GM10266 (cell line): Measurements from ENCODE around the gene DUOX1.
A peak's percentile ranks its signal among the peaks of the same experiment; 100 is the strongest.

Source experiments
- DNase-seq: peaks from one replicate; pipeline ENCODE4 v3.0.0; 2012; ENCODE audit errors: extremely low spot score
- TF ChIP-seq, protein P1 (sequence below): IDR thresholded peaks from 2 replicates; pipeline ENCODE4 v1.5.1; 2012; ENCODE audit warnings: mild to moderate bottlenecking, low read depth; ENCODE audit not compliant: control insufficient read depth, insufficient read depth; ENCODE audit errors: missing control alignments

DUOX1 gene

DNA sequence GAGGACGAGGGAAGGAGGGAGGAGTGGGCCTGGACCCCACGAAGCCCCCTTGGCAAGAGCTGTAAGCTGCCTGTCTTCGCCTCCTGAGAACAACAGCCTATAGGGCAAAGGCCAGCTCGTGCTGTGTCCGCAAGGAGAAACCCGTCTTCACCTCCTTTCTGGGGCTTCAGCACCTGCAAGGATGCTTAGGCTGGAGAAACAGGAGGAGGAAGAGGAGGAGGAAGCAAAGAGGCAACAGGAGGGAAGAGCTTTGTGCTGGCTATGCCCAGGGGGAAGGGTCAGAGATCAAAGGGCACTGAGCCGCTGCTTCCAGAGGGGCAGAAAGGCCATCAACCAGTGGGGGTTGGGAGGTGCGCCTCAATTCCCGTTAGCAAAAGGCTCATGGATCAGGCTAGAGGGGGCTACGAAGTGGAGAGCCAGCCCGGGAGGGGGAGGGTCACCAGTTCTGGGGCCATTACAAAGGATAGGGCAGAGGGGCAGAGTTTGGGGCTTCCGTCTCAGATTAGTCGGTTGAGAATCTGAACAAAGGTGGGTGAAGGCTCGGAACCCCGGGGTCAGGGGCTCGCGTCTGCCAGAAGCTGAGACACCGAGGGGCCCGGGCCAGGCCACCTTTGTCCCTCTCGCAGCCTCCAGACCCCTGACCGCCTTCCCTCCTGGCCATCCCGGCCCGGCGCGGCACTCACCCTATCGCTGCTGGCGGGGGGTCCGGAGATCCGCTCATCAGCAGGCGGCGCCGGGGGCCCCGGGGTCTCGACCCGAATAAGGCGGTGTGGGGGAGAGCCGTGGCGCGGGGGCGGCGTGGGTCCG is 57.2 kb downstream of the DUOX1 start:
- DNase-seq, result no peak
- TF ChIP-seq, protein P1, sequence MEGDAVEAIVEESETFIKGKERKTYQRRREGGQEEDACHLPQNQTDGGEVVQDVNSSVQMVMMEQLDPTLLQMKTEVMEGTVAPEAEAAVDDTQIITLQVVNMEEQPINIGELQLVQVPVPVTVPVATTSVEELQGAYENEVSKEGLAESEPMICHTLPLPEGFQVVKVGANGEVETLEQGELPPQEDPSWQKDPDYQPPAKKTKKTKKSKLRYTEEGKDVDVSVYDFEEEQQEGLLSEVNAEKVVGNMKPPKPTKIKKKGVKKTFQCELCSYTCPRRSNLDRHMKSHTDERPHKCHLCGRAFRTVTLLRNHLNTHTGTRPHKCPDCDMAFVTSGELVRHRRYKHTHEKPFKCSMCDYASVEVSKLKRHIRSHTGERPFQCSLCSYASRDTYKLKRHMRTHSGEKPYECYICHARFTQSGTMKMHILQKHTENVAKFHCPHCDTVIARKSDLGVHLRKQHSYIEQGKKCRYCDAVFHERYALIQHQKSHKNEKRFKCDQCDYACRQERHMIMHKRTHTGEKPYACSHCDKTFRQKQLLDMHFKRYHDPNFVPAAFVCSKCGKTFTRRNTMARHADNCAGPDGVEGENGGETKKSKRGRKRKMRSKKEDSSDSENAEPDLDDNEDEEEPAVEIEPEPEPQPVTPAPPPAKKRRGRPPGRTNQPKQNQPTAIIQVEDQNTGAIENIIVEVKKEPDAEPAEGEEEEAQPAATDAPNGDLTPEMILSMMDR, result no peak

DNA sequence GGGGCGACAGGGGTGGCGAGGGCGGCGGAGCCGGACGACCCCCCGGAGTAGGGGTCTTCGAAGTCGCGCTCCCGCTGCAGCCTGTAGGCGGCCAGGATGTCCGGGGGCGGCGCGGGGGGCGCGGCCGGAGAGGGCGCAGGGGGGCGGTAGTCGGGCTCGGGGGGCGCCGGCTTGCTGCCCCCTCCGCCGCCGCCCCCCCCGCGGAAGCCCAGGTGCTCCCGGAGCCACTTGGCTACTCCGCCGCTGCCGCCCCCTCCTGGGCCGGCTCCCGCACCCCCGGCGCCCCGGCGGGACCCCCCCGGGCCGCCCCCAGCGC is 57.7 kb downstream of the DUOX1 start:
- no peak for DNase-seq
- TF ChIP-seq, protein P1, result no peak

DNA sequence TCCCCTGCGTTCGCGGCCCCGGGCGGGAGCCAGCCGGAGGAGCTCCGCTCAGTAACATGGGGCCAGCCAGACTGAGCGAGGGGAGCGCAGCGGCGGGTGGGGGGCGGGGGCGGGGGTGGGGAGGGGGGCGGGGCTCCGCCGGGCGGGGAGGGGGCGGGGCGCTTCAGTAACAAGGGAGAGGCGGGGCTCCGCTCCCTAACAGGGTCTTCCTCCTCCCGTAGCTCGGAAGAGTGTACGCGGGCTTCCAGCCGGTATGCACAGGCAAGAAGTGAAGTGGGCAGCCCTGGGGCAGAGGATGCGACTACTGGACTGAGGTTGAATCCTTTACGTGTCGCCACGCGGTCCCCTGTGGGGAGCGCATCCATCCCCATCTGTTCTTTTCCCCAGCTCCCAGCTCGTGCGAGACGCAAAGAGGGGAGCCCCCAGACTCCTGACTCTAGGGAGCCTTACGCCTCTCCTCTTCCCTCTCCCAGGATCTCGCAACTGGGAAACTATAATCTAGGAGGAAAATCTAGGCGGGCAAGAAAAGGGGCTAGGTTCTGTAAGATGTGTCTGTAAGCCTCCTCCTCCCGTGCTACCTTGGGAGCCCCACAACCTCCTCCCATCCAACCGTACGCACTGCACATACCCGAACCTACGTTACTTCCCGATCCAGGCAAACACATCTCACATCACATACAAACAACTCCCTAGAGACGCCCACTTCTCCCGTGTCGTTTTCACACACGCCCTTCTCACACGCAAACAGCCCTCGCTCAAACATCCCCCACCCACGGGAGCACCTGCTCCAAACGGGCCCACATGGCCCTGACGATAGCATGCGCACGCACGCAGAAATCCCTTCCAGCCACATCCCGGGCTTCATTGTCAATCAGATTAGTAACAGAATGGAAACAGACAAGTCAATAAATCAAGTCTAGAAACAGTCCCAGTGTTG is 58.4 kb downstream of the DUOX1 start, which contains the start of gene SHF:
Gene SHF, minus strand, starts transcription at position 73 of the 937 bp plus-strand sequence. Its CDS starts 15 bp downstream, at position 58.
- peak; percentile 89 for DNase-seq

DNA sequence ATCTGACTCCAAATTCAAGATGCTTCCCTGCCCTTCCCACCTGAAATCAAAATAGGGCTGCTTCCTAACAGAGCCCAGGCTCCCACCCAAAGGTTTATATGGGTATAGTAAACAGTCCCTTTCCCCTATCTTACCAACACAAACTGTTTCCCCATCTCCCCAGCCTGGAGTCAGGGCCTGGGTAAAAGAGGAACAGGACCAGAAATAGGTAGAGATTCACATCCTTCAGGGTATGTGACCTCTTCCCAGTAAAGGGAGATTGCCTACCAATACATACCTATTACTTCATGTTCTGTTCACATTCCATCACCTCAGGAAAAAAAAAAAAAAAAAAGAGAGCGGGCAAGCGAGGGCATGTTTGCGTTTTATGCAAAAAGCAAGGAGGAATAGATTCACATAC is 67.7 kb downstream of the DUOX1 start:
- DNase-seq, result no peak
- TF ChIP-seq, protein P1, result no peak

More for the DNA sequence above, 58.4 kb downstream of the DUOX1 start, which contains the start of gene SHF:
- TF ChIP-seq, protein P1, result no peak

DNA sequence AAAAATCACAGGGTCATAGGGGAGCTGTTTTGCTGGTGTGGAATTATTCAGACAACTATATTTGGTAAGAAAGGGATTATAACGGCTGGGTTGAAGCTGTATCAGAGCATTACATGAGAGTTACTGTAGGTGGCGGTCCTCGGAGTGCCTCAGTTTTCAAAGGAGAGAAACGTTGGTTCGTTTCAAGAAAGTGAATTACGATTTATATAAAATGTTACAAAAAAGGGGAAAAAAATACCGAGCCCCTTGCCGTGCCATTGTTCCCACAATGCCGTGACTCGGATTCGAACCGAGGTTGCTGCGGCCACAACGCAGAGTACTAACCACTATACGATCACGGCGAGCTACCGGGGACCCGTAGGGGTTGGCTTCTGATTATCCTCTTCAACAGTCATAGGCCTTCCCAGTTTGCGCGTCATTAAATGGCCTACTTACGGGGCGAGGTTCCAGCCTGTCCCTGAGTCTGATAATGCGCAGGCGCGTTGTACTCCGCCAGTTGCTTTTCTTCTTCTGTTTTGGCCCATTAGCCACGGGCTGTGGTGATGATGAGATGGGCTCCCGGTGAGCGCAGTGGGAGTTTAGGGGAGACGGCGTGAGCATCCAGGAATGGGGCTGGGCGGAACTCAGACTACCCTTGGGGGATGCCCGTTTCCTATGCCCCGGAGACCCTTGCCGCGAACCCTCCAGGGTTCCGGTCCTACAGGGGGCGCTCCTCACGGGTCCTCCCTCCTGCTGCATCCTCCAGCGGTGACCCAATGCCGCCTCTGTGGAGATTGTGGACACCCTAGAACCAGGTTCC is 68.7 kb downstream of the DUOX1 start:
- TF ChIP-seq, protein P1, result peak; percentile 78
- peak; percentile 86 for DNase-seq

DNA sequence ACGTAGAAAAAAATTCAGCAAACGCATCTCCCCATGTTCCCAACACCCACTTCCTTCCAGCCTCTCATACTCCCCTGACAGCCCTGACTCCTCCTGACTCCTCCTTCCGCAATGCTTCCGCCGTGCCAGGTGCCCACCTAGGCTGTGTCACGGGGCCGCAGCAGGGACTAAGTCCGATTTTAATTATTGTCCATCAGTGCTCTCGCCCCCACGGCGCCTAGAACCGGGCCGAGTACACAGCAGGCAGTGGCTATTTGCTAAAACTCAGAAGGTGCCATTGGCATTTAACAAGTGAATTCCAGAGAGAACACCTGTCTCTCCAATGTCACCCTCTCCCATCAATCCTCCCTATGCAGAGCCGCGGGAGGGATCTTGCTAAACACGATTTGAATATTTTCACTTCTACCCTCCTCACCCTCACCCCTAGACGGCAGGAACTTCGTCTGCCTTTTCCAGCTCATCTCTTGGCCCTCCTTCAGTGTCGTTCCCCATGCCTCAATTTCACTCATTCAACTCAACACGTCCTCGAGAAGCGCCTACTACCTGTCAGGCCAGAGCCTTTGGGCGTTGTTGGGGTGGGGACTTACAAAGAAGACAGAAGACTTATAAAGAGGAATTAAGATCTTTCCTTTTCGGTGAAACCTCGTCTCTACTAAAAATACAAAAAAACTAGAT is 69.5 kb downstream of the DUOX1 start:
- TF ChIP-seq, protein P1, result no peak
- no peak for DNase-seq
